ENCODE data around the gene KLK14.

DNA sequence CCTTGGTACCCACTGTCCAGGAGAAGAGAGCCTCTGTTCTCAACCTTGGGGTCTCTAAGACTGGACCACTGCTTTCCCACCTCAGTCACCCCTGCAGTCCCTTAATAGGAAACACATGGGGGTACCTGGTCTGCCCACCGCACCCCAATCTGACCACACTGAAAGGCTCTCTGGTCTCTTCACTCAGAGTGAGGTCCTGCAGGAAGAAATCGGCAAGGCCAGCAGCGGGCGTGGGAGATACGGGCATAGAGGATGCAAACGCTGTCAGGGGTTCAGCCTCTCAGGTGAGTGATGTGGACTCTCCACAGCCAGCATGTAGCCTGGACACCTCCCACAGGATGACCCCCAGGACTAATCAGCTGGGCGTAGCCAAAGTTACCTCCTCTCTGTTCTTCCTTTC lies 45.5 kb upstream of the KLK14 start:
- no peak for TF ChIP-seq CREB1 (CRISPR knock-in tag; IDR thresholded peaks at IDR 0.05; ENCODE audit: low read depth)
- TF ChIP-seq CTCF (conservative IDR thresholded peaks at IDR 0.05; ENCODE audit: low read depth in 2 of 2): no peak
